PC-3 (cell line): ENCODE results near the gene NFU1. TPM values are rescaled to one million over a fixed set of nuclear protein-coding genes. Genes with fewer than 3 reads are reported as not detected.
"Not testable (repeated sequence)": the region's sequence is repeated elsewhere in the genome, so short reads cannot be mapped to it uniquely, and the experiment has no call there.

Experiments used
- ATAC-seq: fragments of 200-7000 bp; cut with Tn5 transposase; 2 replicates; pipeline ENCODE4 v1.9.1; 2020; ENCODE audit warnings: mild to moderate bottlenecking, moderate library complexity
- BruUV-seq: library from RNA; stranded (reverse); fragments of 400-500 nt; replicated peaks from 2 replicates; lab custom pipeline; 2021; lab: Mats Ljungman, UMichigan
- CTCF ChIA-PET: fragments of 300-600 bp; sonication (Branson Sonifier 250); formaldehyde crosslinking; loops from one replicate; lab custom pipeline; 2022; ENCODE audit warnings: antibody characterized with exemption; lab: Charles Lee
- POLR2A ChIA-PET: fragments of 300-600 bp; sonication (Branson Sonifier 250); formaldehyde crosslinking; loops from one replicate; lab custom pipeline; 2022; ENCODE audit warnings: antibody characterized with exemption; ENCODE audit not compliant: unreplicated experiment; lab: Charles Lee
- DNase-seq: peaks from one replicate; pipeline ENCODE4 v3.0.0-alpha.2; 2015
- H2AFZ ChIP-seq: fragments of 300-600 bp; sonication (generic); 2 replicates; pipeline ENCODE4 v1.6.0; 2016; ENCODE audit warnings: antibody characterized with exemption, low read length
- H3F3A ChIP-seq: fragments of 300-600 bp; sonication (generic); one replicate; pipeline ENCODE4 v1.6.0; 2017; ENCODE audit warnings: antibody characterized with exemption, low read length, control low read depth, mild to moderate bottlenecking; ENCODE audit not compliant: unreplicated experiment
- H3K27ac ChIP-seq: fragments of 300-600 bp; sonication (generic); 2 replicates; pipeline ENCODE4 v1.5.1; 2016; ENCODE audit warnings: mild to moderate bottlenecking, low read length
- H3K27me3 ChIP-seq: fragments of 300-600 bp; sonication (generic); 2 replicates; pipeline ENCODE4 v1.6.1; 2016; ENCODE audit warnings: low read length, mixed read lengths
- H3K36me3 ChIP-seq: fragments of 300-600 bp; sonication (generic); 2 replicates; pipeline ENCODE4 v1.6.1; 2016; ENCODE audit warnings: low read depth, mixed run types, low read length, mixed read lengths
- H3K4me1 ChIP-seq: fragments of 300-600 bp; sonication (generic); 2 replicates; pipeline ENCODE4 v1.5.1; 2016; ENCODE audit warnings: low read length; ENCODE audit not compliant: insufficient read depth
- H3K4me2 ChIP-seq: fragments of 300-600 bp; sonication (generic); 2 replicates; pipeline ENCODE4 v1.6.0; 2016; ENCODE audit warnings: low read length
- H3K4me3 ChIP-seq: fragments of 300-600 bp; sonication (generic); 2 replicates; pipeline ENCODE4 v1.5.1; 2016; ENCODE audit warnings: mild to moderate bottlenecking, low read length, mixed read lengths
- H3K79me2 ChIP-seq: fragments of 300-600 bp; sonication (generic); 2 replicates; pipeline ENCODE4 v1.6.1; 2017; ENCODE audit warnings: low read length, mixed read lengths
- H3K9ac ChIP-seq: fragments of 300-600 bp; sonication (generic); 2 replicates; pipeline ENCODE4 v1.6.0; 2016; ENCODE audit warnings: mild to moderate bottlenecking, low read length
- H3K9me2 ChIP-seq: fragments of 300-600 bp; sonication (generic); replicated peaks from 2 replicates; pipeline ENCODE4 v1.6.1; 2016; ENCODE audit warnings: mixed run types, low read length, mixed read lengths
- H3K9me3 ChIP-seq: fragments of 300-600 bp; sonication (generic); 2 replicates; pipeline ENCODE4 v1.6.1; 2016; ENCODE audit warnings: low read length, mixed read lengths
- H4K20me1 ChIP-seq: fragments of 300-600 bp; sonication (generic); 2 replicates; pipeline ENCODE4 v1.6.1; 2016; ENCODE audit warnings: low read length, mixed read lengths
- EZH2 ChIP-seq: fragments of 300-600 bp; sonication (generic); IDR thresholded peaks from one replicate; pipeline ENCODE4 v1.6.1; 2017; ENCODE audit warnings: antibody characterized with exemption, mild to moderate bottlenecking, low read length; ENCODE audit not compliant: unreplicated experiment
- EZH2phosphoT487 ChIP-seq: fragments of 300-600 bp; sonication (generic); IDR thresholded peaks from 2 replicates; pipeline ENCODE4 v1.6.1; 2018; ENCODE audit warnings: mild to moderate bottlenecking, antibody characterized with exemption, low read length, borderline replicate concordance
- intact Hi-C: fragments of 100-400 bp; cut with micrococcal nuclease; formaldehyde crosslinking; loops from 2 replicates; pipeline ENCODE4 v1.9.0; 2023
- total RNA-seq: library from RNA; depleted of rRNA; stranded (reverse); fragments of >200 nt; gene quantifications from 2 replicates; pipeline ENCODE4 v1.2.3, GENCODE V29; 2014
- TF ChIP-seq, protein P1 (sequence below): fragments of 300-600 bp; sonication (generic); conservative IDR thresholded peaks from 2 replicates; pipeline ENCODE4 v1.5.1; 2017; ENCODE audit warnings: antibody characterized with exemption, low read depth, mild to moderate bottlenecking, low read length

Gene NFU1
- total RNA-seq, 1 experiment from 2014 or later = 45.6 TPM

GRCh38 chr2:69359371-69359770 lies 77.9 kb downstream of the NFU1 start:
- no peaks in the 10 kb centered on the region for H3K4me1 ChIP-seq
- POLR2A ChIA-PET = no interaction called here
- H3K79me2 ChIP-seq = no peaks in the 10 kb centered on the region
- peaks cover 28% of the 10 kb centered on the region for H3K36me3 ChIP-seq
- DNase-seq = no peak
- no peak overlapping the region for H3K4me3 ChIP-seq
- H3K27ac ChIP-seq = no peak overlapping the region
- H3K9me2 ChIP-seq = no peaks in the 10 kb centered on the region
- TF ChIP-seq EZH2 (no peak), EZH2phosphoT487 (no peak)
- TF ChIP-seq, protein P1, sequence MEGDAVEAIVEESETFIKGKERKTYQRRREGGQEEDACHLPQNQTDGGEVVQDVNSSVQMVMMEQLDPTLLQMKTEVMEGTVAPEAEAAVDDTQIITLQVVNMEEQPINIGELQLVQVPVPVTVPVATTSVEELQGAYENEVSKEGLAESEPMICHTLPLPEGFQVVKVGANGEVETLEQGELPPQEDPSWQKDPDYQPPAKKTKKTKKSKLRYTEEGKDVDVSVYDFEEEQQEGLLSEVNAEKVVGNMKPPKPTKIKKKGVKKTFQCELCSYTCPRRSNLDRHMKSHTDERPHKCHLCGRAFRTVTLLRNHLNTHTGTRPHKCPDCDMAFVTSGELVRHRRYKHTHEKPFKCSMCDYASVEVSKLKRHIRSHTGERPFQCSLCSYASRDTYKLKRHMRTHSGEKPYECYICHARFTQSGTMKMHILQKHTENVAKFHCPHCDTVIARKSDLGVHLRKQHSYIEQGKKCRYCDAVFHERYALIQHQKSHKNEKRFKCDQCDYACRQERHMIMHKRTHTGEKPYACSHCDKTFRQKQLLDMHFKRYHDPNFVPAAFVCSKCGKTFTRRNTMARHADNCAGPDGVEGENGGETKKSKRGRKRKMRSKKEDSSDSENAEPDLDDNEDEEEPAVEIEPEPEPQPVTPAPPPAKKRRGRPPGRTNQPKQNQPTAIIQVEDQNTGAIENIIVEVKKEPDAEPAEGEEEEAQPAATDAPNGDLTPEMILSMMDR = no peak
- BruUV-seq = no TSS peak
- no peak overlapping the region for H3K4me2 ChIP-seq
- no peak overlapping the region for H3K9ac ChIP-seq
- no peaks in the 10 kb centered on the region for H3K9me3 ChIP-seq
- CTCF ChIA-PET = no interaction called here
- intact Hi-C loops = no loop called here
- peaks cover 4% of the 10 kb centered on the region for H3F3A ChIP-seq
- ATAC-seq = no peak
- H3K27me3 ChIP-seq = no peaks in the 10 kb centered on the region
- no peak overlapping the region for H2AFZ ChIP-seq
- H4K20me1 ChIP-seq = no peaks in the 10 kb centered on the region

DNA sequence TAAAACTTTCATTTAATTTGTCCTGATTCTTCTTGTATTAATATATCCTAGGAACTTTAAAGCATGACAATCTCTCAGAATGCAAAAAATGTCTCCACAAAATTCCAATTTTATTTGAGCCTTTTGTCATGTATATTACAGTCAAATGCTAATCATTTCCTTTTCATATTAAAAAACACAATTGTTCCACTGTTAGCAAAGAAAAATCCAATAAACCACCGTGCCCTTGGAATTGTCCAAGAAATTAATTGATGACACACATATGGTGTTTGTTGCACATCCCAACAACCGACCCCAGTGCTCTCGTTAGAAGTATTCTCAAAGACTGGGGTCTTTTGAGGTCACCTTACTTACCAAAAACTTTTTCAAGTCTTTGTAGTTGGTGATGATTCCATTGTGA lies 78.3 kb downstream of the NFU1 start:
- no peak for DNase-seq
- peak; percentile 20; the same call in 1 of the 2 replicates for ATAC-seq
- H4K20me1 ChIP-seq = no peaks in the 10 kb centered on the region
- peaks cover 4% of the 10 kb centered on the region for H3F3A ChIP-seq
- H2AFZ ChIP-seq = no peak overlapping the region
- H3K9me3 ChIP-seq = no peaks in the 10 kb centered on the region
- no peak for TF ChIP-seq EZH2phosphoT487
- TF ChIP-seq, protein P1 = no peak
- no peak for TF ChIP-seq EZH2
- H3K4me1 ChIP-seq = no peaks in the 10 kb centered on the region
- BruUV-seq = no TSS peak
- H3K27ac ChIP-seq = no peak overlapping the region
- CTCF ChIA-PET = no interaction called here
- H3K9me2 ChIP-seq = no peaks in the 10 kb centered on the region
- intact Hi-C loops = no loop called here
- POLR2A ChIA-PET = no interaction called here
- no peak overlapping the region for H3K4me2 ChIP-seq
- H3K9ac ChIP-seq = no peak overlapping the region
- H3K79me2 ChIP-seq = no peaks in the 10 kb centered on the region
- H3K4me3 ChIP-seq = no peak overlapping the region
- H3K27me3 ChIP-seq = no peaks in the 10 kb centered on the region
- H3K36me3 ChIP-seq = peaks cover 33% of the 10 kb centered on the region

DNA sequence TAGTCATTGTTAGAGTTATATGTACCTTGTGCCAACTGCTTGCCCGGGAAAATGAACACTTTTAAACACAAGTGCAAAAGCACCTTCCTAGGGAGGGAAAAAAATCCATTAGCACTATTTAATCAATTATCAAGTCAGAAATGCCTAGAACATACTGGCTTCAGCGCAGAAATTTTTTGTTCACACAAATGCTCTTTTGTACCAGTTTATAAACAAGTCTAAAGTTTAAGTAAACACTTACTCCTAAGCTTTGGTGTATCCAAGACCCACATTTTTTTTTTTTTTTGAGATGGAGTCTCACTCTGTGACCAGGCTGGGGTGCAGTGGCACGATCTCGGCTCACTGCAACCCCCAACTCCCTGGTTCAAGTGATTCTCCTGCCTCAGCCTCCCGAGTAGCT lies 80.8 kb downstream of the NFU1 start:
- TF ChIP-seq EZH2phosphoT487 = no peak
- TF ChIP-seq, protein P1 = no peak
- TF ChIP-seq EZH2 = no peak
- H3K79me2 ChIP-seq = no peaks in the 10 kb centered on the region
- intact Hi-C loops = no loop called here
- ATAC-seq (no peak), DNase-seq (no peak)
- no peaks in the 10 kb centered on the region for H3K27me3 ChIP-seq
- H3K27ac ChIP-seq = no peak overlapping the region
- H3F3A ChIP-seq = no peaks in the 10 kb centered on the region
- no peaks in the 10 kb centered on the region for H3K4me1 ChIP-seq
- H3K9me3 ChIP-seq = no peaks in the 10 kb centered on the region
- H3K4me2 ChIP-seq = no peak overlapping the region
- no TSS peak for BruUV-seq
- H3K36me3 ChIP-seq = peaks cover 37% of the 10 kb centered on the region
- H3K4me3 ChIP-seq = no peak overlapping the region
- H3K9ac ChIP-seq = no peak overlapping the region
- ChIA-PET CTCF (no interaction called here), POLR2A (no interaction called here)
- H2AFZ ChIP-seq = no peak overlapping the region
- no peaks in the 10 kb centered on the region for H3K9me2 ChIP-seq
- H4K20me1 ChIP-seq = no peaks in the 10 kb centered on the region

DNA sequence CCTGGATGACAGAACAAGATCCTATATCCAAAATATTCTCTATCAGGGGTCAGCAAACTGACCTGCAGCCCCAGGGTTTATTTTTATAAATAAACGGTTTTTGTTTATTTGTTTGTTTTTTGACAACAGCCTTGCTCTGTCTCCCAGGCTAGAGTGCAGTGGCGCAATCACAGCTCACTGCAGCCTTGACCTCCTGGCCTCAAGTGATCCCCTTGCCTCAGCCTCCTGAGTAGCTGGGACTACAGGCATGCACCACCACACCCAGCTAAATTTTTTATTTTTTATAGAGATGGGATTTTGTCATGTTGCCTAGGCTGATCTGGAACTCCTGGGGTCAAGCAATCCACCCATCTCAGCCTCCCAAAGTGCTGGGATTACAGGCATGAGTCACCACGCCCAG lies 82.3 kb downstream of the NFU1 start:
- CTCF ChIA-PET, H3K79me2 ChIP-seq, H3K9me2 ChIP-seq, POLR2A ChIA-PET, H3K27me3 ChIP-seq, H3K4me3 ChIP-seq, H3K27ac ChIP-seq, H3F3A ChIP-seq, H4K20me1 ChIP-seq, H2AFZ ChIP-seq, BruUV-seq, intact Hi-C loops, ATAC-seq, DNase-seq, H3K9me3 ChIP-seq, H3K4me2 ChIP-seq, H3K4me1 ChIP-seq, H3K9ac ChIP-seq: not testable (repeated sequence)
- peaks cover 32% of the 10 kb centered on the region for H3K36me3 ChIP-seq
